GM21786 (cell line): ENCODE measurements around the gene ART5.
"Not testable (repeated sequence)": the region's sequence is repeated elsewhere in the genome, so short reads cannot be mapped to it uniquely, and the experiment has no call there.

Experiments
- ATAC-seq: cut with Tn5 transposase; IDR thresholded peaks from one replicate; pipeline ENCODE4 v1.9.1; 2021; ENCODE audit not compliant: unreplicated experiment

ART5 gene

DNA sequence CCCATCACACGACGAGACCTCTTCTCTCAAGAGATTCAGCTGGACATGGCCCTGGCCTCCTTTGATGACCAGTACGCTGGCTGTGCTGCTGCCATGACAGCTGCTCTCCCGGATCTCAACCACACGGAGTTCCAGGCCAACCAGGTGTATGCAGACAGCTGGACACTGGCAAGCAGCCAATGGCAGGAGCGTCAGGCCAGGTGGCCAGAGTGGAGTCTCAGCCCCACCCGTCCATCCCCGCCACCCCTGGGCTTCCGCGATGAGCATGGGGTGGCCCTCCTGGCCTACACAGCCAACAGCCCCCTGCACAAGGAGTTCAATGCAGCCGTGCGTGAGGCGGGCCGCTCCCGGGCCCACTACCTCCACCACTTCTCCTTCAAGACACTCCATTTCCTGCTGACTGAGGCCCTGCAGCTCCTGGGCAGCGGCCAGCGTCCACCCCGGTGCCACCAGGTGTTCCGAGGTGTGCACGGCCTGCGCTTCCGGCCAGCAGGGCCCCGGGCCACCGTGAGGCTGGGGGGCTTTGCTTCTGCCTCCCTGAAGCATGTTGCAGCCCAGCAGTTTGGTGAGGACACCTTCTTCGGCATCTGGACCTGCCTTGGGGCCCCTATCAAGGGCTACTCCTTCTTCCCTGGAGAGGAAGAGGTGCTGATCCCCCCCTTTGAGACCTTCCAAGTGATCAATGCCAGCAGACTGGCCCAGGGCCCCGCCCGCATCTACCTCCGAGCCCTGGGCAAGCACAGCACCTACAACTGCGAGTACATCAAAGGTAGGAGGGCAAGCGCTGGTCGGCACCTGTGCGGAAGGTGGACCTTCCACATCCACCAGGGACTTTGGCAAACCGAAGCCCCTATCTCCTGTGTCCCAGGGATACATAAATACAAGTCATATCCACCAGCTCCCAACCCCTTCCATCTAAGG lies 18.1 kb upstream of the ART5 start:
- ATAC-seq, result no peak

DNA sequence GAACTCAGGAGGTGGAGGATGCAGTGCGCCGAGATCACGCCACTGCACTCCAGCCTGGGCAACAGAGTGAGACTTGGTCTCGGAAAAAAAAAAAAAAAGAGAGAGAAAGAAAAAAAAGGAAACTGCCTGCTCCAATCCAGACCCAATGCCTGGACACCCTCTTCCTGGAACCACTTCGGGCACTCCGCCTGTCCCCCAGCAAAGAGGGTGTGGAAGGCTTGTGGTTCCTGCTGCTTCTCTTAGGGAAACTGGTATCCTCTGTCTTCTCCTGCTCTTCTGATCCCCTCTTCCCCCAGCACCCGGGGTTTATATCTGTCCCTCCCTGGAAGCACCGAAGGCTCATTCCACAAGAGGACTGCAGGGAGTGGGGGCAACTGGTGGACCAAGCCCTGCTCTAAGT lies 16.5 kb upstream of the ART5 start:
- no peak for ATAC-seq

DNA sequence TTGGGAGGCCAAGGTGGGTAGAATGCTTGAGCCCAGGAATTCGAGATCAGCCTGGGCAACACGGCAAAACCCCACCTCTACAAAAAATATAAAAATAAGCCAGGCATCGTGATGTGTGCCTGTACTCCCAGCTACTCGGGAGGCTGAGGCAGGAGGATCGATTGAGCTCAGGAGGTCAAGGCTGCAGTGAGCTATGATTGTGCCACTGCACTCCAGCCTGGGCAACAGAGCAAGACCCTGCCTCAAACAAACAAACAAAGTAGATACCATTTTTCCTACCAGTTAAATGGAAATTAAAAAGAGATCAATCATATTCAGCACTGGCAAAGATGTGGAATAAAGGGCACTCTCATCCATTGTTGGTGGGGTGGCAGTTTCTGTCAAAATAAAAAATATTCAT lies 15.5 kb upstream of the ART5 start:
- ATAC-seq, result not testable (repeated sequence)

DNA sequence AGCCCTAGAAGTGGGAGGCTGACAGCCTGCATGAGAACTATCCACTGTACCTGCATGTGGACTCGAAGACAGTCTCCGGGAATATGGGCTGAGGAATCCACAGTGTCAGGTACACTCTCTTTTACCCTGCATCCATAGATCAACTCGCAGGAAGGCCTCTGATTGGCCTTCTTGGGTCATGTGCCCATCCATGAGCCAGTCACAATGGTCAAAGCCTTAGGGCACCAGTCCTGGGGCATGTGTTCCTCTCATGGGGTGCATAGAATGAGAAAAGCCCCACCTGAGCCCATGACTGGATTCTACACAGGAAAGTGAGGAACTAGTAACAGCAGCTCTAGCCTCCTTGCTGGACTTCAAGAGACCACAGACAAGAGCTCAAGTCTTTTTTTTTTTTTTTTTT lies 13.8 kb upstream of the ART5 start:
- ATAC-seq, result no peak

DNA sequence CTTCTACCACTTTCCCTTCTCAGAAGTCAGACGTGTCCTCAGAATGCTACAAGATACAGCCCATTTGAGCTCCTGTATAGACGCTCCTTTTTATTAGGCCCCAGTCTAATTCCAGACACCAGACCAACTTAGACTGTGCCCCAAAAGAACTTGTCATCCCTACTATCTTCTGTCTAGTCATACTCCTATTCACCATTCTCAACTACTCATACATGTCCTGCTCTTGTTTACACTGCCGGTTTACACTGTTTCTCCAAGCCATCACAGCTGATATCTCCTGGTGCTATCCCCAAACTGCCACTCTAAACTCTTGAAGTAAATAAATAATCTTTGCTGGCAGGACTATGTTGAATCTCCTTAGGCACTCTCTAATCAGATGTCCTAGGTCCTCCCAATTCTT lies 10.7 kb upstream of the ART5 start:
- not testable (repeated sequence) for ATAC-seq

DNA sequence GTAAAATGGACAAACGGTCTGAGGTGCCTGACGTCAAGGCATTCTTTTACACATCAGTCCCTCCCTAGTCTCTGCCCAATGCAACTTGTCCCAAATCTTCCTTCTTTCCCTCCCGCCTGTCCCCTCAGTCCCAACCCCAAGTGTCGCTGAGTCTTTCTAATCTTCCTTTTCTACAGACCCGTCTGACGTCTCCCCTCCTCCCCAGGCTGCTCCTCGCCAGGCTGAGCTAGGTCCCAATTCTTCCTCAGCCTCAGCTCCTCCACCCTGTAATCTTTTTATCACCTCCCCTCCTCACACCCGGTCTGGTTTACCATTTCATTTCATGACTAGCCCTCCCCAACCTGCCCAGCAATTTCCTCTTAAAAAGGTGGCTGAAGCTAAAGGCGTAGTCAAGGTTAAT lies 7.6 kb upstream of the ART5 start:
- ATAC-seq, result not testable (repeated sequence)

DNA sequence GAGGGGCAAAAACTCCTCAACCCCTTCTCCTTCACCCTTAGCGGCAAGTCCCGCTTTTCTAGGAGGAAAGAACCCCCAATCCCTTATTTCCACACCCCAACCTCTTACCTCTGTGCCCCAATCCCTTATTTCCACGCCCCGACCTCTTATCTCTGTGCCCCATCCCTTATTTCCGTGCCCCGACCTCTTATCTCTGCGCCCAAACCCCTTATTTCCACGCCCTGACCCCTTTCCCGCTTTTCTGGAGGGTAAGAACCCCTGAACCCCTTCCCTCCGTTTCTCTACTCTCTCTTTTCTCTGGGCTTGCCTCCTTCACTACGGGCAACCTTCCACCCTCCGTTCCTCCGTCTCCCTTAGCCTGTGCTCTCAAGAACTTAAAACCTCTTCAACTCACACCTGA lies 7.1 kb upstream of the ART5 start:
- not testable (repeated sequence) for ATAC-seq

DNA sequence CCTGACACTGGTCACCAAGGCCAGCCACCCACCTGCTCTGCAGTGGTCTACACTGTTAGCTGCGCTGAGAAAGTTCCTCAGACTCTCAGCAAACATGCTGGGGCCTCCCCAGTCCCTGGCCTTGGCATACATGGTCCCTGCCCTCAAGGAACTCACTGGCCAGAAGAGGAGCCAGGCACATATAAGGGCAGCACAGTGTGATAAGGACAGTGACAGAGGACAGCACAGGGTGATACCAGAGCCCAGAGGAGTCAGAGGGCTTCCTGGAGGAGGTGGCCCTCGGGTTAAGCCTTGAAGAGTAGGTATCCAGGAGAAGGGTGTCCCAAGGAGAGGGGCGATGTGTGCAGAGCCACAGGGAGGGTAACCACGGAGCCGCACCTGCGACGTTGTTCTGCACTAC lies 3.8 kb upstream of the ART5 start:
- ATAC-seq, result no peak

DNA sequence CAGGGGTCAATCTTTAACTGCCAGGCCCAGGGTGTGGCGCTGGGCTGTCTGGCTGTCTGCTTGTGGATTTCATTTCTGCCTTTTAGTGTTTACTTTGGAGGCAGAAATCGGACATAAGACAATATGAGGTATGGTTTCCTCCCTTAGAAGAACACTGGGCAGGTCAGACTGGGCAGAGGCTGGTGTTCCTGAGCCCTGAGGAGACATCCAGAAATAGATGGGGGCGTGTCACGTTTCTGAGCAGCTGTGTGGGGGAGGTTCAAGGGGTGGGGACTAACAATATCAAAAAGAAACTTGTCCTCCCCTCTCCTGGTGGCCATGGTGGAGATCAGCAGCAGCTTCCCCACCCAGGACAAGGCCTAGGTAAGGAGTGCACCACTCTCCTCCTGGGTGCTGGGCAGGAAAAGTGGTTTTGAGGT lies 3.0 kb upstream of the ART5 start, which contains the start of gene ART1:
Gene ART1, plus strand, starts transcription at position 312 of the 419 bp plus-strand sequence. CDS start 14,086 bp downstream, outside the sequence.
- no peak for ATAC-seq

DNA sequence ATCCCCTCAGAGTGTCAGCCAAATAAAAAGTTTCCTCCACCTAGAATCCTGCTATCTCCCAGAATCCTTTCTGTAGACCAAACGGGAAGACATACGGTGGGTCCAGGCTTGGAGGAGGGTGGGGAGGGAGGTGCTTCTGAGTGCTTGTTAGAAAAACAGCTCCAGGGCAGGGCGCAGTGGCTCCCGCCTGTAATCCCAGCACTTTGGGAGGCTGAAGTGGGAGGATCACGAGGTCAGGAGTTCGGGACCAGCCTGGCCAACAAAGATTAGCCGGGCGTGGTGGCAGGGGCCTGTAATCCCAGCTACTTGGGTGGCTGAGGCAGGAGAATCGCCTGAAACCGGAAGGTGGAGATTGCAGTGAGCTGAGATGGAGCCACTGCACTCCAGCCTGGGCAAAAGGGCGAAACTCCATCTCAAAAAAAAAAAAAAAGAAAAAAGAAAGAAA lies 1.3 kb upstream of the ART5 start:
- ATAC-seq, result not testable (repeated sequence)

DNA sequence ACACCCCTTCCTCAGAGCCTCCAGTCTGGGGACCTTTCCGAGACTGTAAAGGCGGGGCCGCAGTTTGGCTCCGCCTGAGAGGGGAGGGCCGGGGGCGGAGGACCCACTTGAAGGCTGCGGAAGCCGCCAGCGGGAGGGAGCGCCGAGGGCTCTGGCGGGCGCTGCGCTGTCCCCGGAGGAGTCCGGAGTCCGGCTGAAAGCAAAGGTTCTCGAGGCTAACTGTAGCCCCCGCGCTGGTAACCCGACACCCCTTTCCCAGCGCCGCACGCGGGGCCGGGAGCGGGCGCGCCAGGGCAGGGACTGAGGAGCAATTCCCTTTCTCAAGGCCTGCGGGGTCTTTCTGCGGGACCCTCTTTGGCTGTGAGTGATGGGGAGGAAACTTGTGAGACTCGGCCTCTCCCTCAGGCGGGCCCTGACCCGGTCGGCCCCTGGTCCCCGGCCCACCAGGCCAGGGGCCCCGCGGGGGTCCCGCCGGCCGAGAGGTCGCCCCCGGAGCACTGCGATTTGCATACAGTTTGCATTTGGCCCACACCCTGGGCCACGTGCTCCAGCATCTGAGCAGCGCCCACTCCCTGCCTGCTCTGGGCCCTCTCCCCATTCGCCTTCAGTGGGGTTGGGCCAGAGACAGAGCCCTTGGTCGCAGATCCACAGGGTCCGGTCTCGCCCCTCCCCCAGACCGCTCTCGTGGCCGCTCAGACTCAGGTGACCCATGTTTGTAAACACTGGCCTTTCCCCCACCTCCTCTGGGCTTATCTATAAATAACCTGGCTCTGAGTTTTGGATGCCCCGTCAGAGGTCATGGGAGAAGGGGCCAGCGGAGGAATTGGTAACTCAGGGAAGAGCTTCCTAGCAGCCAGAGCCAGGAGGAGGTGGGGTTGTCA lies 519 bp upstream of the ART5 start:
- ATAC-seq, result no peak

DNA sequence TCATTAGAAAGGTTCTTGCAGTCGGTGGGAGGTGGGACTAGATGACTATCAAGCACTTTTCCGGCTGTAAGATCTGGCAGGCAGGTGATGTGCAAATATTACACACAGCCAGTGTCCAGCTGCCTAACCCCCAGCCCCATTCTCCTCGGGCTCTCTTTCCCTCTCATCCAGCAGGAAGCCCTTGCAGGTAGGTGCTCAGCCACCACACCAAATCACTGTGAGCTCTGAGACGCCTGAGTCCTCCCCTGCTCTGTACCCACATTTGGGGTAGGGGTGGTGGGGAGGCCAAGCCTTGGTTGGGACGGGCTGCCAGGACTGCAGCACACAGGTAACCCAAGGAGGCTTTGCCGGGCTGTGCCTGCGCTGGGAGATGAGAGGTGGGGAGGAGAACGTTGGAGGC lies 601 bp downstream of the ART5 start:
- ATAC-seq, result no peak

DNA sequence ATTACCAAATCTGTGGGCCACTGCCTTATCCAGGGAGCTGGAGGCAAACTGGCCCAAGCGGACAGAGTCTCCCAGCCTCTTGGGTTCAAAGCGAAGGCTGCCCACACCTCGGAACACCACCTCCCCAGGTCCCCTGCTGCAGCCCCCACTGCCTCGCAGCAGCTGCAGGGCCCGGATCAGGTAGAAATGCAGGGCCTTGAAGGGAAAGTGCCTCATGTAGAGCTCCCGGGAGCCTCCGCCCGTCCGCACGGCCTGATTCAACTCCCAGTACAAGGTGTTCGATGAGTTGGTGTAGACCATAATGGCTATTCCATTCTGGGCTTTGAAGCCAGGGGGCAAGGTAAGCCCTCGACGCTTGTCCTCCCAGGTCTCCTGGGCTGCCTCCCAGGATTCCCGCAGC lies 2.0 kb downstream of the ART5 start:
- no peak for ATAC-seq

DNA sequence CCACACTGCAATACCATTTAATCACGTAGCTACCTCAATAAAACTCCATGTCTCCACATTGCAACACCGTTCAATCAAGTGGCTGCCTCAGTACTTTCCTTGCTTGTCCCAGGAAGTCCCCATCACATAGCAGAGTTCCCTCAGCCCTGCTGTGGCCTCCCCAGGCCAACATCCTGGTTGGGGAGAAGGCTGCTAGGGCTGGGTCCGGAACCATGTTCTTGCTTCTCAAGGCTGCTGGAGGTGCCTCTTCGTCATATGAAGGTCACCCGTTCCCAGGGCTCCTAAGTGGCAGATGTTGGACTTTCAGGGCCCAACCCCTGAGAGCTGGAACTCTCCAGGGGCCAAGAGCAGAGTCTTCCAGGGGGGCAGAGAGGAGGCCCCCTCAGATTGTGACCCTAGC lies 3.3 kb downstream of the ART5 start:
- no peak for ATAC-seq

DNA sequence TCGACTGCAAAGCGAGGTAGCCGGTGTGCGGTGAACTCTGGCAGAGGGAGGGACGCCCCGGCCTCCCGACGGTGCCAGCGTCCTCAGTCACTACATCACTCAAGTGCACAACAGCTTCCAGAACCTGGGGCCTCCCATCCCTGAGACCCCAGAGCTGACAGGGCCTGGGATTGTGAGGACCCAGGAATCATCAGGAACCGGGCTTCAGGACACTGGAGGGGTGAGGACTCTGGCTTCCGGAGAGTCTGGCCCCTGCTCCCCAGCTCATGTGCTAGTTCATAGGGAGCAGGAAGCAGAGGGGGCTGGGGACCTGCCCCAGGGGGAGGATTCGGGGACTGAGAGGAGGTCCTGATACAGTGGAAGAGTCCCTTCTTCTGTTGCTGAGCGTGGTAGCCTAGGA lies 4.6 kb downstream of the ART5 start:
- no peak for ATAC-seq

DNA sequence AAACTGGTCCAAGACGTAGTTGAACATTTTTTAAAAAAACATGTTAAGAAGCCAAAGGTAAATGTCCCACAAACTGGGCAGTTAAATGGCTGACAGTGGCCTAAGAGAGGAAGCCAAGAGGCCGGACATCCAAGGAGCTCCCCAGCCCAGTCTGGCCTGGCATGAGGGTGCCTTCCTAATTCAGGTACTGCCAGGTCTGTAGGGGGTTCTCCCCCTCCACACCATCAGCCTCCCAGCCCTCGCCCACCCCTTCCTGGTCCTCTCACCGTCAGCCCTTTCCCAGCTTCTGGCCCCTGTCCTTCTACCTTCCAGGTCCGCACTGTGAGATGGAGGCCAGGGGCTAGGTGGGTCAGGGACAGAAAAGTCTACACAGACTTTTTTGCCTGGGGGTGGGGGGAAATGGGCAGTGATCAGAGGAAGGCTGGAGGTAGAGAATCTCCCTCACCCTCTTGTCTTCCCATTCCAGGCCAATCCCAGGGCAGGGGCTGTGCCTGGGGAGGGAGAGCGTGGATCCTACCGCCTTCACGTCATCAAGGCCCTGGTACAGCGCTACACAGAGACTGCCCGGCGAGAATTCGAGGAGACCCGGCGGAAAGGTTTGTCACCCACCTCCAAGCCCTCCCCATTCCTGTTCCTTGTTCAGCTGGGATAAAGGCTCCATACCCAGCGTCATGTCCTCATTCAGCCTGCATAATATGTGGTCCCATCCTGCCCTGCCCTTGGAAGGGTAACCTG lies 6.0 kb downstream of the ART5 start:
- ATAC-seq, result no peak

DNA sequence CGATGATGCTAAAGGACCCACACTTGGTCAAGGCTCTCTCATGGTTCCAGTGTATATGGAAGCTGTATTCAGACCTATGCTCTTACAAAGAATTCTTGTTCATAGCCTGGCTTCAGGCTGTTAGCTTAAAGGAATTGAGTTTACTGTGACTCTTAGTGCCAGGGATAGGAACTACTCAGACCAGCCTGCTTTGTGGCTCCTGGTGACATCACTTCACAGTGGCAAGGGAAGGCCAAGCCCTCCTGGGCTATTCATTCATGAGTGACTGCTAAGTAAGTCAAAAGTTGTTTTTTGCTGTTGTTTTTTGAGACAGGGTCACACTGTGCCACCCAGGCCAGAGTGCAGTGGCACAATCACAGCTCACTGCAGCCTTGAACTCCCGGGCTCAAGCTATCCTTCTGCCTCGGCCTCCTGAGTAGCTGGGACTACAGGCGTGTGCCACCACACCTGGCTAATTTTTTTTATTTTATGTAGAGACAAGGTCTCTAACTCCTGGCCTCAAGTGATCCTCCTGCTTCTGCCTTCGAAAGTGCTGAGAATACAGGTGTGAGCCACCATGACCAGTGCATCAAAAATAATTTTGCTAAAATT lies 9.6 kb downstream of the ART5 start:
- no peak for ATAC-seq

DNA sequence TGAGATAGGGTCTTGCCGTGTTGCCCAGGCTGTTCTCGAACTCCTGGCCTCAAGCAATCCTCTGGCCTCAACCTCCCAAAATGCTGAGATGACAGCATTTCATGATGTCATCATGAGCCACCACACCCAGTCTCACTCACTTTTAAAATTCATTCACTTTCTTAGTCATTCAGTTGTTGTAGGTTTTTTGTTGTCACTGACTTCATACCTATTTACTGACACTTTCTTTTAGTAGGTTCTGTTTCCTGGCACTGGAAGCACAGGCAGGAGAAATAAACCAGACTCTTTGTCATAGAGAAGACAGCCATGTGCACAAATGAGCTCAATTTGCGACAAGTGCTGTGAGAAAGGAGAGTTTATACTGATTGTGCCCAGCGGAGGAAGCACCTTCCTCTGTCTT lies 10.5 kb downstream of the ART5 start:
- no peak for ATAC-seq

DNA sequence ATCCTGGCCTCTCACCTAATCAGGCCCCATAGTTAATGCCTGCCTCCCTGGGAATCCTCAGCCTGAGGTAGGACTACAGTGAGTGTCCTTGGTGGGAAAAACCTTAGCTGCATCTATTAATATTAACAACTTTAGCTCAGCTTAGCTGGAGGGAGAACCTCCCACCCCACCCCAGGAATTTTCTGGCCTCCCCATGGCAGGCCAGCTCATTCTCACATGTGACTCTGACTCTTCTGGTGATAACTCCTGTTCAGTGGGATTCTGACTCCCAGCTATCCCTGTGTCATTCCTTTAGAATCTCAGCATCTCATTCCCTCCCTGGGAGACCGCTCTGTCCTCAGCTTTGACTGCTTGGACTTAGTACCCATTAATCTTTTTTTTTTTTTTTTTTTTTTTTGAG lies 14.5 kb downstream of the ART5 start:
- no peak for ATAC-seq

DNA sequence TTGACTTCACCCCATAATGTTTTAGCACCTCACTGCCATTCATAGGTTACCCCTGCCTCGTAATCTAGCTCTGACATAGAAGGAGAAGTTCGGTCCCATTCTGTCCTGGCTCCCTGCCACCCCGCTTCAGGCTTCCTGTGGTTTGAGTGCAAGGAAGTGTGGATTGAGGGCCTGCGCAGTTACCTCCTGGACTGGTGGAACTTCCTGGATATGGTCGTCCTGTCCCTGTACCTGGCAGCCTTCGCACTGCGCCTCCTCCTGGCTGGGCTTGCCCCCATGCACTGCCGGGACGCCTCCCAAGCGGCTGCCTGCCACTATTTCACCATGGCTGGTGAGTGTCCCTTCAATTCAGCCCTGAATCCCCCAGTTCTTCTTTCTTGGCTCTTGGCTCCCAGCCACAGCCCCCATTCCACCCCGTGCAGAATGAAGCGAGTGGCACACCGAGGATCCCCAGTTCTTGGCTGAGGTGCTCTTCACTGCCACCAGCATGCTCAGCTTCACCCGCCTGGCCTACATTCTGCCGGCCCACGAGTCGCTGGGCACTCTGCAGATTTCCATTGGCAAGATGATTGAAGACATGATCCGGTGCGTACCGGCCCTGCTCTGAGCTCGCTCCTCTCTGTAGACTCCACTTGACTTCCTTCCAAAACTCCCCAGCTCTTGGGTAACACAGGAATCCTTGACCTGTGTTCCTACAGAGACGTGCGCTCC lies 15.4 kb downstream of the ART5 start:
- no peak for ATAC-seq
